ENCODE data around the gene OTUB1. TPM values are rescaled to one million over a fixed set of nuclear protein-coding genes. Genes with fewer than 3 reads are reported as not detected.

The OTUB1 gene
- total and polyA plus RNA-seq, 2 experiments from 2014 or later: 49.9 to 152 TPM

- no peak overlapping the region for H3K4me3 ChIP-seq
- no peak overlapping the region for H2AFZ ChIP-seq
- no peak overlapping the region for H3K27ac ChIP-seq
- no peaks in the 10 kb centered on the region for H3K36me3 ChIP-seq (replicated peaks; ENCODE audit: insufficient read depth, low read depth)
- H3K79me2 ChIP-seq: no peaks in the 10 kb centered on the region
- H3K9me2 ChIP-seq (replicated peaks; ENCODE audit: insufficient read depth): no peaks in the 10 kb centered on the region
- 88% methylated on average over 5 of the region's 7 CpGs for WGBS (ENCODE audit: low lambda C conversion rate, missing lambda C conversion rate)
- H3K9me3 ChIP-seq (ENCODE audit: low read depth): no peaks in the 10 kb centered on the region
- no peak for DNase-seq (ENCODE audit: low spot score)
- H3K4me1 ChIP-seq (ENCODE audit: insufficient read depth): peaks cover 18% of the 10 kb centered on the region
- H3K4me2 ChIP-seq: no peak overlapping the region
- H3K27me3 ChIP-seq: peaks cover 3% of the 10 kb centered on the region
- TF ChIP-seq CTCF (IDR thresholded peaks at IDR 0.05; ENCODE audit: poor library complexity) (no peak), EZH2 (IDR thresholded peaks at IDR 0.05; ENCODE audit: borderline replicate concordance) (no peak), EZH2phosphoT487 (IDR thresholded peaks at IDR 0.05; ENCODE audit: low read depth, severe bottlenecking, unreplicated experiment) (no peak)
- no peaks in the 10 kb centered on the region for H4K20me1 ChIP-seq (ENCODE audit: insufficient read depth, poor library complexity, severe bottlenecking)
These were observed 31.6 kb downstream of the OTUB1 start for GRCh38 chr11:64017945-64018224.

GRCh38 chr11:64018310-64018709 lies 32.1 kb downstream of the OTUB1 start:
- peaks cover 3% of the 10 kb centered on the region for H3K27me3 ChIP-seq
- H3K9me2 ChIP-seq (replicated peaks; ENCODE audit: insufficient read depth): no peaks in the 10 kb centered on the region
- no peaks in the 10 kb centered on the region for H3K36me3 ChIP-seq (replicated peaks; ENCODE audit: insufficient read depth, low read depth)
- no peaks in the 10 kb centered on the region for H3K9me3 ChIP-seq (ENCODE audit: low read depth)
- no peak overlapping the region for H2AFZ ChIP-seq
- H4K20me1 ChIP-seq (ENCODE audit: insufficient read depth, poor library complexity, severe bottlenecking): no peaks in the 10 kb centered on the region
- H3K4me1 ChIP-seq (ENCODE audit: insufficient read depth): peaks cover 18% of the 10 kb centered on the region
- H3K4me3 ChIP-seq: no peak overlapping the region
- no peak overlapping the region for H3K4me2 ChIP-seq
- H3K79me2 ChIP-seq: no peaks in the 10 kb centered on the region
- no peak for TF ChIP-seq EZH2phosphoT487 (IDR thresholded peaks at IDR 0.05; ENCODE audit: low read depth, severe bottlenecking, unreplicated experiment)
- no peak for TF ChIP-seq EZH2 (IDR thresholded peaks at IDR 0.05; ENCODE audit: borderline replicate concordance)
- no peak for TF ChIP-seq CTCF (IDR thresholded peaks at IDR 0.05; ENCODE audit: poor library complexity)
- 96% methylated on average over 7 of the region's 8 CpGs for WGBS (ENCODE audit: low lambda C conversion rate, missing lambda C conversion rate)
- DNase-seq (ENCODE audit: low spot score): no peak
- H3K27ac ChIP-seq: no peak overlapping the region

GRCh38 chr11:64019106-64020037 lies 33.1 kb downstream of the OTUB1 start:
- Histone ChIP-seq H4K20me1 (ENCODE audit: insufficient read depth, poor library complexity, severe bottlenecking) (no peaks in the 10 kb centered on the region), H3K36me3 (replicated peaks; ENCODE audit: insufficient read depth, low read depth) (no peaks in the 10 kb centered on the region), H3K4me1 (ENCODE audit: insufficient read depth) (peaks cover 18% of the 10 kb centered on the region), H2AFZ (no peak overlapping the region), H3K27me3 (peaks cover 3% of the 10 kb centered on the region), H3K4me3 (no peak overlapping the region), H3K27ac (no peak overlapping the region), H3K9me2 (replicated peaks; ENCODE audit: insufficient read depth) (no peaks in the 10 kb centered on the region), H3K79me2 (no peaks in the 10 kb centered on the region), H3K4me2 (no peak overlapping the region), H3K9me3 (ENCODE audit: low read depth) (no peaks in the 10 kb centered on the region)
- WGBS (ENCODE audit: low lambda C conversion rate, missing lambda C conversion rate): 89% methylated on average over 27 of the region's 27 CpGs
- no peak for DNase-seq (ENCODE audit: low spot score)
- TF ChIP-seq EZH2 (IDR thresholded peaks at IDR 0.05; ENCODE audit: borderline replicate concordance) (no peak), EZH2phosphoT487 (IDR thresholded peaks at IDR 0.05; ENCODE audit: low read depth, severe bottlenecking, unreplicated experiment) (no peak), CTCF (IDR thresholded peaks at IDR 0.05; ENCODE audit: poor library complexity) (no peak)
